ENCODE results near the gene SMYD4. TPM values are rescaled to one million over a fixed set of nuclear protein-coding genes. Genes with fewer than 3 reads are reported as not detected.
A peak's percentile ranks its signal among the peaks of the same experiment; 100 is the strongest.
"Not testable (repeated sequence)": the region's sequence is repeated elsewhere in the genome, so short reads cannot be mapped to it uniquely, and the experiment has no call there.

The SMYD4 gene
- total RNA-seq (2014; rRNA removed; shearing (Covaris generic); ENCODE audit: low replicate concordance) = 4.7 and 18.3 TPM in 2 replicates

- DNase-seq (ENCODE audit: low read depth) = peak; percentile 74
- in situ Hi-C loops (cut with HindIII; ENCODE audit: low pct_unique_long_range_greater_than_20kb, low sequenced_read_pairs) = no loop called here
Measured at GRCh38 chr17:1829592-1830257, at the start of gene SMYD4, which contains the start of gene RPA1. SMYD4 (minus strand) TSS chr17:1829902; CDS start chr17:1827994, 1,908 bp downstream. RPA1 (plus strand) TSS chr17:1830005; CDS start chr17:1830094, 89 bp downstream.

- no peak for DNase-seq (ENCODE audit: low read depth)
- in situ Hi-C loops (cut with HindIII; ENCODE audit: low pct_unique_long_range_greater_than_20kb, low sequenced_read_pairs) = no loop called here
Measured at GRCh38 chr17:1878419-1879121, 48.9 kb upstream of the SMYD4 start.

- no peak for DNase-seq (ENCODE audit: low read depth)
- in situ Hi-C loops (cut with HindIII; ENCODE audit: low pct_unique_long_range_greater_than_20kb, low sequenced_read_pairs) = no loop called here
Measured at GRCh38 chr17:1875597-1875996, 45.9 kb upstream of the SMYD4 start.

GRCh38 chr17:1873418-1873817 lies 43.7 kb upstream of the SMYD4 start:
- DNase-seq (ENCODE audit: low read depth) = no peak
- in situ Hi-C loops (cut with HindIII; ENCODE audit: low pct_unique_long_range_greater_than_20kb, low sequenced_read_pairs) = no loop called here

- in situ Hi-C loops (cut with HindIII; ENCODE audit: low pct_unique_long_range_greater_than_20kb, low sequenced_read_pairs) = no loop called here
- DNase-seq (ENCODE audit: low read depth) = no peak
Measured at GRCh38 chr17:1872976-1873375, 43.3 kb upstream of the SMYD4 start.

- no peak for DNase-seq (ENCODE audit: low read depth)
- in situ Hi-C loops (cut with HindIII; ENCODE audit: low pct_unique_long_range_greater_than_20kb, low sequenced_read_pairs) = no loop called here
Measured at GRCh38 chr17:1872254-1872653, 42.6 kb upstream of the SMYD4 start.

GRCh38 chr17:1871756-1872155 lies 42.1 kb upstream of the SMYD4 start:
- in situ Hi-C loops (cut with HindIII; ENCODE audit: low pct_unique_long_range_greater_than_20kb, low sequenced_read_pairs) = no loop called here
- DNase-seq (ENCODE audit: low read depth) = no peak

- in situ Hi-C loops (cut with HindIII; ENCODE audit: low pct_unique_long_range_greater_than_20kb, low sequenced_read_pairs) = no loop called here
- DNase-seq (ENCODE audit: low read depth) = no peak
Measured at GRCh38 chr17:1870592-1870991, 40.9 kb upstream of the SMYD4 start.

GRCh38 chr17:1868090-1868489 lies 38.4 kb upstream of the SMYD4 start:
- in situ Hi-C loops (cut with HindIII; ENCODE audit: low pct_unique_long_range_greater_than_20kb, low sequenced_read_pairs) = no loop called here
- DNase-seq (ENCODE audit: low read depth) = no peak

- in situ Hi-C loops (cut with HindIII; ENCODE audit: low pct_unique_long_range_greater_than_20kb, low sequenced_read_pairs) = no loop called here
- DNase-seq (ENCODE audit: low read depth) = no peak
Measured at GRCh38 chr17:1867307-1867706, 37.6 kb upstream of the SMYD4 start.

- no peak for DNase-seq (ENCODE audit: low read depth)
- in situ Hi-C loops (cut with HindIII; ENCODE audit: low pct_unique_long_range_greater_than_20kb, low sequenced_read_pairs) = no loop called here
Measured at GRCh38 chr17:1865252-1866037, 35.7 kb upstream of the SMYD4 start.

GRCh38 chr17:1861391-1862010 lies 31.8 kb upstream of the SMYD4 start:
- in situ Hi-C loops (cut with HindIII; ENCODE audit: low pct_unique_long_range_greater_than_20kb, low sequenced_read_pairs) = no loop called here

GRCh38 chr17:1860978-1861377 lies 31.3 kb upstream of the SMYD4 start:
- DNase-seq (ENCODE audit: low read depth) = no peak
- in situ Hi-C loops (cut with HindIII; ENCODE audit: low pct_unique_long_range_greater_than_20kb, low sequenced_read_pairs) = no loop called here

More at GRCh38 chr17:1861391-1862010, 31.8 kb upstream of the SMYD4 start:
- DNase-seq (ENCODE audit: low read depth) = no peak

- DNase-seq (ENCODE audit: low read depth); in situ Hi-C loops (cut with HindIII; ENCODE audit: low pct_unique_long_range_greater_than_20kb, low sequenced_read_pairs): not testable (repeated sequence)
Measured at GRCh38 chr17:1856462-1856861, 26.8 kb upstream of the SMYD4 start.

- in situ Hi-C loops (cut with HindIII; ENCODE audit: low pct_unique_long_range_greater_than_20kb, low sequenced_read_pairs) = no loop called here
- no peak for DNase-seq (ENCODE audit: low read depth)
Measured at GRCh38 chr17:1853698-1854097, 24.0 kb upstream of the SMYD4 start.

GRCh38 chr17:1852327-1852726 lies 22.6 kb upstream of the SMYD4 start:
- in situ Hi-C loops (cut with HindIII; ENCODE audit: low pct_unique_long_range_greater_than_20kb, low sequenced_read_pairs) = no loop called here
- no peak for DNase-seq (ENCODE audit: low read depth)

- in situ Hi-C loops (cut with HindIII; ENCODE audit: low pct_unique_long_range_greater_than_20kb, low sequenced_read_pairs) = no loop called here
- no peak for DNase-seq (ENCODE audit: low read depth)
Measured at GRCh38 chr17:1847191-1847590, 17.5 kb upstream of the SMYD4 start.

GRCh38 chr17:1843947-1844346 lies 14.2 kb upstream of the SMYD4 start:
- in situ Hi-C loops (cut with HindIII; ENCODE audit: low pct_unique_long_range_greater_than_20kb, low sequenced_read_pairs) = no loop called here
- no peak for DNase-seq (ENCODE audit: low read depth)

- DNase-seq (ENCODE audit: low read depth) = no peak
- in situ Hi-C loops (cut with HindIII; ENCODE audit: low pct_unique_long_range_greater_than_20kb, low sequenced_read_pairs) = no loop called here
Measured at GRCh38 chr17:1839516-1839915, 9.8 kb upstream of the SMYD4 start.

Measured in Caki2 (cell line).